HCT116 (cell line): ENCODE results near the gene USP31. TPM values are rescaled to one million over a fixed set of nuclear protein-coding genes. Genes with fewer than 3 reads are reported as not detected.

Experiments used
- ATAC-seq: fragments of 200-7000 bp; cut with Tn5 transposase; 2 replicates; pipeline ENCODE4 v1.9.1; 2020; ENCODE audit warnings: mild to moderate bottlenecking, moderate library complexity
- BruUV-seq: library from RNA; stranded (reverse); fragments of 400-500 nt; replicated peaks from 2 replicates; lab custom pipeline; 2021; lab: Mats Ljungman, UMichigan
- CTCF ChIA-PET: fragments of 300-600 bp; sonication (Branson Sonifier 250); formaldehyde crosslinking; loops from one replicate; lab custom pipeline; 2021; ENCODE audit warnings: antibody characterized with exemption; lab: Charles Lee
- POLR2A ChIA-PET: fragments of 300-600, 350-600 bp; sonication (Branson Sonifier 250); formaldehyde crosslinking; loops from one replicate; lab custom pipeline; 2021; ENCODE audit warnings: antibody characterized with exemption; lab: Charles Lee
- RAD21 ChIA-PET, 2 experiments: fragments of 300-600 bp; sonication (Branson Sonifier 250); formaldehyde crosslinking; loops; one replicate each; lab custom pipeline; 2023; ENCODE audit warnings: low total read pairs in 2 of 2; ENCODE audit not compliant: uncharacterized antibody in 2 of 2, unreplicated experiment in 2 of 2, low non-redundant PET in 1 of 2; lab: Charles Lee
- DNase-seq: peaks from one replicate; pipeline ENCODE4 v3.0.0-alpha.2; 2010; ENCODE audit warnings: low read depth, low spot score
- H2AFZ ChIP-seq: fragments of 200-600 bp; shearing (Covaris generic), sonication (generic); 2 replicates; pipeline ENCODE4 v1.6.1; 2017; ENCODE audit warnings: low read depth, mixed run types, mixed read lengths, antibody characterized with exemption, low read length; ENCODE audit not compliant: poor library complexity, severe bottlenecking
- H3K27ac ChIP-seq: 2 replicates; pipeline ENCODE4 v1.5.1; 2012; ENCODE audit warnings: low read depth, low read length
- H3K27me3 ChIP-seq: fragments of 200-600 bp; sonication (generic); 2 replicates; pipeline ENCODE4 v1.6.1; 2016; ENCODE audit warnings: mixed run types, low read length, mixed read lengths; ENCODE audit not compliant: insufficient read depth
- H3K36me3 ChIP-seq, 2 experiments: fragments of 200-500 bp in 1 of 2; fragments of 200-600 bp in 1 of 2; sonication (Bioruptor generic) in 1 of 2; sonication (generic) in 1 of 2; 2 replicates each; pipeline versions ENCODE4 v1.5.1 to v1.6.1; 2014 to 2016; ENCODE audit warnings: low read length in 2 of 2, inconsistent platforms in 1 of 2, mixed read lengths in 1 of 2, mixed run types in 1 of 2; ENCODE audit not compliant: insufficient read depth in 2 of 2, control insufficient read depth in 1 of 2
- H3K4me1 ChIP-seq, 2 experiments: fragments of 200-600 bp in 1 of 2; sonication (generic) in 1 of 2; 2 replicates each; pipeline versions ENCODE4 v1.5.1 to v1.6.1; 2012 to 2017; ENCODE audit warnings: low read length in 2 of 2, inconsistent platforms in 1 of 2, mild to moderate bottlenecking in 1 of 2, mixed read lengths in 1 of 2, mixed run types in 1 of 2, moderate library complexity in 1 of 2; ENCODE audit not compliant: insufficient read depth in 2 of 2, control insufficient read depth in 1 of 2
- H3K4me2 ChIP-seq: fragments of 200-600 bp; sonication (generic); 2 replicates; pipeline ENCODE4 v1.6.1; 2017; ENCODE audit warnings: mixed run types, low read length, mixed read lengths
- H3K4me3 ChIP-seq, 2 experiments: fragments of 200-600 bp in 1 of 2; sonication (generic) in 1 of 2; replicated peaks in 1 of 2; 2 replicates each; pipeline ENCODE4 v1.5.1; 2011 to 2016; ENCODE audit warnings: low read length in 2 of 2, control low read depth in 1 of 2, low read depth in 1 of 2, mild to moderate bottlenecking in 1 of 2, mixed read lengths in 1 of 2, mixed run types in 1 of 2
- H3K79me2 ChIP-seq: fragments of 200-600 bp; sonication (generic); 2 replicates; pipeline ENCODE4 v1.6.1; 2017; ENCODE audit warnings: mild to moderate bottlenecking, mixed run types, low read length, moderate library complexity, mixed read lengths; ENCODE audit not compliant: insufficient read depth
- H3K9ac ChIP-seq: fragments of 200-600 bp; sonication (generic); 2 replicates; pipeline ENCODE4 v1.6.1; 2016; ENCODE audit warnings: low read length, mixed read lengths
- H3K9me2 ChIP-seq: fragments of 200-600 bp; sonication (generic), shearing (Covaris generic); 2 replicates; pipeline ENCODE4 v1.6.1; 2017; ENCODE audit warnings: mixed run types, mild to moderate bottlenecking, moderate library complexity; ENCODE audit not compliant: insufficient read depth
- H3K9me3 ChIP-seq, 2 experiments: fragments of 200-500 bp in 1 of 2; fragments of 200-600 bp in 1 of 2; sonication (Bioruptor generic) in 1 of 2; sonication (generic) in 1 of 2; 2 replicates each; pipeline ENCODE4 v1.6.1; 2014 to 2017; ENCODE audit warnings: low read length in 2 of 2, mixed read lengths in 2 of 2, inconsistent platforms in 1 of 2, low read depth in 1 of 2, mild to moderate bottlenecking in 1 of 2, mixed run types in 1 of 2, moderate library complexity in 1 of 2; ENCODE audit not compliant: control insufficient read depth in 1 of 2, insufficient read depth in 1 of 2
- H4K20me1 ChIP-seq: fragments of 200-600 bp; sonication (generic), shearing (Covaris generic); 2 replicates; pipeline ENCODE4 v1.6.1; 2017; ENCODE audit warnings: mixed run types, mild to moderate bottlenecking, moderate library complexity; ENCODE audit not compliant: insufficient read depth
- CBX3 ChIP-seq: IDR thresholded peaks from 2 replicates; pipeline ENCODE4 v1.6.1; 2012; ENCODE audit warnings: low read depth
- CTCF ChIP-seq, 3 experiments: fragments of 200-600 bp in 1 of 3; sonication (generic) in 1 of 3; IDR thresholded peaks in 2 of 3; conservative IDR thresholded peaks in 1 of 3; 2 replicates each; pipeline ENCODE4 v1.5.1; 2012 to 2017; ENCODE audit warnings: low read depth in 2 of 3, low read length in 2 of 3, antibody characterized with exemption in 1 of 3, borderline replicate concordance in 1 of 3, control low read depth in 1 of 3, mild to moderate bottlenecking in 1 of 3, mixed read lengths in 1 of 3, mixed run types in 1 of 3, moderate library complexity in 1 of 3; ENCODE audit not compliant: insufficient read depth in 1 of 3
- EZH2 ChIP-seq: fragments of 200-600 bp; sonication (generic); IDR thresholded peaks from 2 replicates; pipeline ENCODE4 v1.6.1; 2017; ENCODE audit warnings: antibody characterized with exemption, mixed run types
- JUND ChIP-seq: IDR thresholded peaks from 2 replicates; pipeline ENCODE4 v1.6.1; 2012
- POLR2A ChIP-seq: IDR thresholded peaks from 2 replicates; pipeline ENCODE4 v1.7.0; 2011; ENCODE audit warnings: borderline replicate concordance; ENCODE audit not compliant: insufficient read depth, insufficient read length; ENCODE audit errors: extremely low read depth
- POLR2AphosphoS5 ChIP-seq: IDR thresholded peaks from 2 replicates; pipeline ENCODE4 v1.6.1; 2011; ENCODE audit warnings: mild to moderate bottlenecking, low read depth, low read length, moderate library complexity
- REST ChIP-seq: IDR thresholded peaks from 2 replicates; pipeline ENCODE4 v1.6.1; 2012; ENCODE audit warnings: low read depth
- SIN3A ChIP-seq: IDR thresholded peaks from 2 replicates; pipeline ENCODE4 v1.6.1; 2012; ENCODE audit warnings: low read depth
- YY1 ChIP-seq: IDR thresholded peaks from 2 replicates; pipeline ENCODE4 v1.6.1; 2011; ENCODE audit warnings: low read length, low read depth, moderate library complexity, mild to moderate bottlenecking; ENCODE audit not compliant: insufficient replicate concordance; ENCODE audit errors: extremely low read depth
- intact Hi-C: fragments of 100-400 bp; cut with micrococcal nuclease; formaldehyde crosslinking; loops from 2 replicates; pipeline ENCODE4 v1.10.0; 2022
- total RNA-seq: library from RNA; stranded (reverse); gene quantifications from one replicate; pipeline ENCODE4 v1.2.1, GENCODE V29; 2021; ENCODE audit not compliant: unreplicated experiment

USP31 gene
- total RNA-seq, 1 experiment from 2014 or later: 12.2 TPM

- no peaks in the 10 kb centered on the region for H3K4me1 ChIP-seq
- H2AFZ ChIP-seq: no peak overlapping the region
- H3K9me3 ChIP-seq: no peaks in the 10 kb centered on the region
- no peak overlapping the region for H3K9ac ChIP-seq
- no TSS peak for BruUV-seq
- no peak overlapping the region for H3K4me3 ChIP-seq
- no peaks in the 10 kb centered on the region for H3K79me2 ChIP-seq
- no peak overlapping the region for H3K27ac ChIP-seq
- ChIA-PET RAD21 (no interaction called here), CTCF (no interaction called here), POLR2A (no interaction called here)
- DNase-seq: no peak
- peaks cover 45% of the 10 kb centered on the region for H3K27me3 ChIP-seq
- no peaks in the 10 kb centered on the region for H3K36me3 ChIP-seq
- no peak for TF ChIP-seq POLR2A
- TF ChIP-seq POLR2AphosphoS5: no peak
- TF ChIP-seq EZH2: no peak
- no peak for TF ChIP-seq YY1
- no peak for TF ChIP-seq JUND
- TF ChIP-seq REST: no peak
- no peak for TF ChIP-seq SIN3A
- no peak for TF ChIP-seq CTCF (IDR thresholded peaks at IDR 0.05 in 2 of 3, conservative IDR thresholded peaks at IDR 0.05 in 1 of 3; ENCODE audit: borderline replicate concordance in 1 of 3, insufficient read depth in 1 of 3, low read depth in 2 of 3, low read length in 2 of 3)
- no peak for TF ChIP-seq CBX3
- intact Hi-C loops: no loop called here
- H3K9me2 ChIP-seq: no peaks in the 10 kb centered on the region
- no peaks in the 10 kb centered on the region for H4K20me1 ChIP-seq
- H3K4me2 ChIP-seq: no peak overlapping the region
- ATAC-seq: no peak
These were observed 123.5 kb downstream of the USP31 start for GRCh38 chr16:23025692-23026307.
